HG03095 (cell line): ENCODE results near the gene KDM1A.

Experiments used
- ATAC-seq: cut with Tn5 transposase; IDR thresholded peaks from one replicate; pipeline ENCODE4 v1.9.1; 2021; ENCODE audit warnings: moderate library complexity; ENCODE audit not compliant: unreplicated experiment

KDM1A gene

DNA sequence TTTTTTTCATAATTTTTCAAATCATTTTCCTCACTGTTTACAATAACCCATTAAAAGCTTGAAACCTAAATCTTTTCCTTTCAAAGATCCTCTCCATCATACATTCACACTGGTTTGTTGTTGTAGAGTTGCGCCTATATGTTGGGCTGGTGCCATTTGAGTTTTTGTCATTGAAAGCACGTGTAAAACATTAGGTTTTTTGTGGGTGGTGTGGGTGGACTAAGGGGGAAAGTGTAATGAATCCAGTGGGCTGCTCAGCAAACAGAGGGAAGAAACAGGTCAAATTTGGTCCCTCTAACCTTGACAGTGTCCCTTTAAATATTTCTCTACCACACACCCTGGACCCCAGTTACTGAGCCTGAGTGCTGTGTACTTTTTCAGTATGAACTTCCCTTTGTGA is 46.8 kb downstream of the KDM1A start:
- no peak for ATAC-seq

DNA sequence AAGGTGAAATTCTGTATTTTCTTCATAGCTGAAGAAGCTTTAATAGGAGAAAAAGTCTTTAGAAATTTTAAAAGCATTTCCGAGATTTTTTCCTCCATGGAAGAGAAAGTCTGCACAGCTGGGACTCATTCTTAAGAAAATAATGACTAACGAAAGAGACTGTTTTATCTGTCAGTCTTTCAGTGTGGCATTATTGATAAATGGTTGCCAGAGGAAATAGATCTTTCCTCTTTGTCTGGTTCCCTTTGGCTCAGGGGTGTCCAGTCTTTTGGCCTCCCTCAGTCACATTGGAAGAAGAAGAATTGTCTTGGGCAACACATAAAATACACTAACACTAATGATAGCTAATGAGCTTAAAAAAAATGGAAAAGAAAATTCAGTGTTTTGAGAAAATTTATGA is 49.9 kb downstream of the KDM1A start:
- ATAC-seq: no peak

DNA sequence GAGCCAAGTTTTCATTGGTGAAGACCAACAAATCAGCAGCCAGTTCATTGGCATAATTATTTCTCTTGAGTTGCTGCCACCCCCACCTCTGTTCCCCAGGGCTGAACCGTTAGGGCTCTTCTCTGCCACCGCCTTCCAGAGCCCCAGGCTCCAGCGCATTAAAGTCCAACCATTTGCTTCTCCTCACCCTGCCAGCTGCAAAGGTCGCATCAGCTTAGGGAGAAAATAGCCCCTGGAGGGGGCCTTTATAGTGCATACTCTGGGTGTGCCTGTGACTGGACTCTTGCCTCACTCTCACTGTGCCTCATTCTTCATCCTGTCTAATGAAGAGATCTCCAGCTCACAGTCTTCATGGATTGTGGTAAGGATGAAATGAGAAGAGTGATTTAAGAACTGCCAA is 50.4 kb downstream of the KDM1A start:
- no peak for ATAC-seq

DNA sequence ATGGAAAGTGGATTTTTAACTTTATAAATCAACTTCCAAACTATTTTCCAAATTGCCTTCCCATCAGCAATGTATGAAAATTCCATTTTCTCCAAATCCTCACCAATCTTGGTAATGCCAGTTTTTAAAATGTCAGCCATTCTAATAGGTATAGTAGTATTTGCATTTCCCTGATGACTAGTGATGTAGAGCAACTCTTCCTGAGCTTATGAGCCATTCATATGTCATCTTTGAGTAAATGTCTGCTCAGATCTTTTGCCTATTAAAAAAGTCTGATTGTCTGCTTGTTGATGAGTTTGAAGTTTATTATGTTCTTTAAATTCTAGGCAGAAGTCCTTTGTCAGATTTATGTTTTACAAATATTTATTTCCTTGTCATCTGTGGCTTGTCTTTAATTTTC is 54.7 kb downstream of the KDM1A start:
- ATAC-seq: no peak

DNA sequence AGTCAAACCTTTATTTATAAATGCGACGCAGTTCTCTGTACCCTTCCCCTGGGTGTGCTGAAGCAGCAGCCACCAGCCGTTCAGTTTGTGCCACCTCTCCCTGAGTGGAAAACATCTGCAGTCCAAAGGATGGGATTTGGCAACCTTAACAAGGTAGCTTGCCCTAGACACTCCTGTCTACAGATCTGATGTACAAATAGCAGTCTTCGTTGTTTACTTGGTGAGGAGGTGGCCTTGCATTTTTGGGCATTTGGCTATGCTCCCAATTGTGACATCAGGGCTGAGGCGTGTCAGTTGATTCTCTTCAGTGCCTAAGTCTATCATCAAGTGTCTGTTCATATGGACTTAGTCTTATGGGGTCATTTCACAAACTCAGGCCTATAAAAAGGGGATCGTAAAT is 59.8 kb downstream of the KDM1A start:
- no peak for ATAC-seq

DNA sequence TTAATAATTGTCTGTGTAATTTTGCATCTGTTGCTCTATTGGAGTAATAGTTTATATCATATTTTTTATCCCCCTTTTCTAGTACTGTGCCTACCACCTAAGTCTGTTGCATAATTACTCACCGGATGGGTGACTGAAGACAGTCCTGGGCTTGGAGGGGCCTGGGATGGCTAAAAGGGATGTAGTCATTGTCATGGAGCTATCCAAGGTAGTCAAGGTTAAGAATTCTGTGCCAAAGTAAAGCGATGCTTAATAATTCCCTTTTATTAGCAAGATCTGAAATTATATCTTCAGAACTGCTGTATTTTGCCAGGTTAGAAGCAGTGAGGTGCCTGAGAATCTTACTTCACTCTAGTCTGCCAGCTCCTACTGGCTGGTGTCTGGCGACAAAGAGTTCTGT is 61.6 kb downstream of the KDM1A start:
- no peak for ATAC-seq

DNA sequence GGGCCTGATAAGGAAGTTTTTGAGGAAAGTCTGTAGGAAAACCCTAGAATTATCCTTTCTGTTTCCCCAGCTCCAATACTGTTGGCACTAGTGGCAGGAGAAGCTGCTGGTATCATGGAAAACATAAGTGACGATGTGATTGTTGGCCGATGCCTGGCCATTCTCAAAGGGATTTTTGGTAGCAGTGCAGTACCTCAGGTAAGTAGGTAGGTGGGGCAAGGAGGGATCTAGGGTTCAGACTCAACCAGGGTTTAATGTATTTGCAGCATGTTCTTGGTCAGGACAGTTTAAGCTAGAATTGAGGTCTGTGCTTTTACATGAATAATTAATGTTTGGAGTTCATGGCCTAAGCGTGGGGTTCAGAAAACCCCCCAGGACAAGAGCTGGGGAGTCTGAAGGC is 62.1 kb downstream of the KDM1A start:
- no peak for ATAC-seq

DNA sequence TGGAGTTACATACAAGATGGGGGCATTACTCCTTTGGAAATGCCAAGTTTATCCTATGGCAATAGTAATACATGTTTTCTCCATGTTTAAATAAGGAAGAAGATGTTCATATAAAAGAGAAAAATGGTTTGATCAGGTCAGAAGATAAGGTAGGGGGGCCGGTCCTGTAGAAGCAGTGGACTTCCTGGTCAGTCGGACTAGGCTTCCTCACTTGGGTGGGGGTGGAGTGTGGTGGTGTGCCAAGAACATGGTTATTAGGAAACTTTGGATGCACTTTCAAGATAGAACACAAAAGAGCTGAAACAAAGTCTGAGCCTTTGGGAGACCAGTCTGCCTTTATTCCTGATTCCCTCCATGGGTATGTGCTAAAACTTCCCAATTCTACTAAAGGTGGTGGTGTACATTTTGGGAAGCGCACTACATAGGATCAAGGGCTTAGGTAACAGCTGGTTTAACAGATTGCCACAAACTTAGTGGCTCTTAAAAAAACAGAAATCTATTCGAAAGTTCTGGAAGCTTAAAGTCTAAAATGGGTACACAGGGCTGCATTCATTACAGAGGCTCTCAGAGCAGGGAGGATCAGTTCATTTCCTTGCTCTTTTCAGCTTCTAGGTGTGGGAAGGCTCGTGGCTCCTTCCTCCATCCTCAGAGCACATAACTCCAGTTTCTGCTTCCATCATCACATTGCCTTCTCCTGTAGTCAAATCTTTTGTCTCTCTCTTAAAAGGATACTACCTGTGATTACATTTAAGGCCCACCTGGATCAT is 64.6 kb downstream of the KDM1A start:
- ATAC-seq: no peak

DNA sequence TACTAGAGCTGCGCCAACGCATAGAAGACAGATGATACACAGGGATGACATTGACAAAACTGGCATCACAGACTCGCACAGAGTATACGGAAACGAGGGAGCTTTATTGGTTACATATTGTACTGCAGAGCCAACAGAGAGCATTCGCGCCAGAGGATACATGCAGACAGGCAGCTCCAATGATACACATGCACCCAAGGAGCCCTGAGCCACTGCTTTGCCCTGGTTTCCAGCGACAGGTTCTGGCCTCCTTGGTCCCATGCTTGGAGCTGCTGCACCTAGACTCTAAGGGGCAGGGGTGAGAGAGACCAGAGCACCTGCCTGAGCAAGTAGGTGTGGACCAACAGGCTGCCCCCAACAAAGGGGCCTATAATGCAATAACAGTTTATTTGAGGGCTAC is 65.6 kb downstream of the KDM1A start:
- no peak for ATAC-seq

DNA sequence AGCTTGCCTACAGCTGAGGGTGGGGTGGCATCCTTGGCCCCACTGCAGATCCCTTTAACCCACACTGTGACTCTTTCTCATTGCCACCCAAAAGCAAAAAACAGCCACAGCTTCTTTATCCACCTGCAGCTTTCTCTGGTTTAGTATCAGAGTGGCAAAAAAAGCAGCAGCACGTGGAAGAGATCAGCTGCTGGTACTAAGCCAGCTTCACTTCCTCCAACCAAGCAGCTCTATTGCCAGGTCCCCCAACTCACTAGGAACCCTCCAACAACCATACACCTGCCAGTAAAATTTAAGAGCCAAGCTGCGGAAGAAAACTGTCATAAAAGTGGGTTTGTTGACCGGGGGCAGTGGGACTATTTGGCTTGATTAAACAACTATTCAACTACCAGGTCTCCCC is 66.4 kb downstream of the KDM1A start:
- no peak for ATAC-seq

DNA sequence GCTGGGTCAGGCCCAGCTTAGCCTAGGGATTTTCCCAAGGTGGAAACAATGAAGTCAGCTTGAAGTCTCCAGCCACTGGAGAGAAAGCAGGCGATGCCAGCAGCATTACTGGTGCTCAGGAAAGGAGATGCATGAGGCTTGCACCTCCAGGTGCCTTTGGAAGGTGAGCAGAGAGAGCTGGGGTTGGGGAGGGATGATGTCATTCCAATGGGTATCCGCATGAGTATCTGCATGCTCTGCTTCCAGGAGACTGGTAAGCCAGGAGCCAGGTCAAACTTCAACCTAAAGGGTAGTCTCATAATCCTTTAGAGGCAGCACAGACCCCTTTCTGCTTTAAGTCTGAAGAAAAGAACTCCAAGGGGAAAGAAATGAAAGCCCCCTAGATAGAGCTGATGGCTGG is 68.8 kb downstream of the KDM1A start:
- ATAC-seq: no peak

DNA sequence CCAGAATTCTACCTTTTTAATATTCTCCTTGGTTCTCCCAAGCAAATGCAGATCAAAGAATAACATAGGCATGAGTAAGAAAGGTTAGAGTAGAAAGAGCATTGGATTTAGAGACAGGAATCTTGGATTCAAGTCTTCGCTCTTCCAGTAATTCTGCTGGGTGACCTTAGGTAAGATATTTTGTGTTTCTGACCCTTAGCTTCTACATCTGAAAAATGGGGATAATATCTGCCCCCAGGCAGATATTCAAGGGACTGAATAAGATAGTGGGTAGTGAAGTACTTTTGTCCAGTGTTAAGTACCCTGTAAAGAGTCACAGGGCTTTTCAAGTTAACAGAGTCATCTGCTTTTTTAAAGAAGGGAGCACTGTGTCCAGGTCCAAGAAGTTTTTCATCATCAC is 70.8 kb downstream of the KDM1A start:
- ATAC-seq: no peak

DNA sequence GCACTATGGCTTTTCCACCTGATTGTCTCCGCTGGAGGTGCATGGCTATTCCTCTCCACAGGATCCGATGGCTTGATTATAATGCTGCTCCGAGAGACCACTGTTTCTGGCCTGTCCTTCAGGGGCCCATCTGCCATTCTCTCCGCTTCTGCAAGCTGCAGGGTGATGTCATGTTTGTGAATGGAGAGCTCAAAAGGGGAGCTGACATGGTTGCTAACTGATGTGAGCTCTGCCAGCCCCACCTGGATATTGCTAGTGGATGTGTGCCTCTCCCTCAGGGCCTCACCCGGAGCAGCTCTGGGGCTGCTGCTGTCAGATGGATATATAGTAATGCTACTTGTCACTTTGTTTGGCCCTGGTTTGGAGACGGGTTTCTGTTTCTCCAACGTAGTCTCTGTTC is 72.3 kb downstream of the KDM1A start:
- no peak for ATAC-seq

DNA sequence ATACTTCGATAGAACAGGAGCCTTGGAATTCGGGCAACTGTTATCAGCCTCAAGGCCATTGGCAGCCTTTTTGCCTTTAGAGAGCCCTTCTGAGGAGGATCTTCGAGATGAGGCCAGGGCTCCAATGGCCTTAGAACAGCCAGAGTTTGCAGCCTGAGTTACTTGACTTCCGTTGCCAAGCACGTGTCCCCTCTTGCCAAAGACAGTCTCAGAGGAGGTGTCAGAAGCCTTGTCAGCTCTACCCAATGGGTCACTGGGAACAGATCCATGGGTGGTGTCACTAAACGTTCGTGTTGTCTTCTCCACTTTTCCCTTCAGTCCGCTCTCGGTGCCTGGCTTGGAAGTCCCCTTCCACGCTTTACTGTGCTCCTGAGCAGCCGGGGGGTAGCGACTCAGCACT is 73.2 kb downstream of the KDM1A start:
- no peak for ATAC-seq

DNA sequence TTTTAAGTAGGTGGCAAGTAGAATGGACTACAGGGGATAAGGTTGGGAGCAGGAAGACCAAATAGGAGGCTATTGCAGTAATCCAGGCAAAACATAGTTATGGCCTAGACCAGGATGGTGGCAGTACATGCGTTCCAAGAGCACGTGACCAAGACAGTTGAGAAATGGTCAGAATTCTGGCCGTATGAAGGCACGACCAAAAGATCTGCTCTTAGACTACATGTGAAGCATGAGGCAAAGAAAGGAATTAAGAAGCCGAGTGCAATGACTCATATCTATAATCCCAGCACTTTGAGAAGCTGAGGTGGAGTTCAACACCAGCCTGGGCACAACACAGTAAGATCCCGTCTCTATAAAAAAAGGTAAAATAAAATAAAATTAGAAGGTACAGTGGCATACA is 78.0 kb downstream of the KDM1A start:
- ATAC-seq: no peak

DNA sequence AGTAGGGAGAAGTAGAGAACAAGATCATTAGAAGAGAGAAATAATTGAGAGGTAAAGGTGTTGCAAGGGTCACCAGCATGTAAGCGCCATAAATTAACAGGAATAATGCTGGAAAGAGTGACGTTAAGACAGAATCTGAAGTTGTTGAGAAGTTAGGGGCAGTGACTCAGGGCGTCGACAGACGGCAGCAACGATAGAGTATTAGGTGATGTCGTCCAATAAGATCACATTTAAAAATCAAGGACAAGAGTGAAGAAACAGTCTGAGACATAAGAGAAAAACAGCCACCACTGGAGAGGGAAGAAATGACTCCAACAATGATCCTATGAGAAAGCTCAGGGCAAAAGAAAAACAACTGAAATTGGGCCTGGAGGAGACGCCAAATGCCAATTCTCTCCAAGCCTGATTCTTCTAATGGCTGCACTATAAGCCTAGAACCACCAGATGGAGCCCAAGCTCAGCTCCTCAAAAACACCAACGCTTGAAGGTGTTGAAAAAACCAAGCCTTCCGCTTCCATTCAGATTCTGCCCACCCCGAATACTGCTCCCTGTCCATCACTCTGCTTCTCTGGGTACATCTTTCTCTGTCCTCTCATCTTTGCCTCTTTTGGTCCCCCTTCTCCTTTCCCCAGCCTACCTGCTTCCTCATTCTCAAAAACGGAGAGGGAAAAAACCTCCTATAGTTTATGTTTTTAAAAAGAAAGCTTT is 79.3 kb downstream of the KDM1A start:
- ATAC-seq: no peak

DNA sequence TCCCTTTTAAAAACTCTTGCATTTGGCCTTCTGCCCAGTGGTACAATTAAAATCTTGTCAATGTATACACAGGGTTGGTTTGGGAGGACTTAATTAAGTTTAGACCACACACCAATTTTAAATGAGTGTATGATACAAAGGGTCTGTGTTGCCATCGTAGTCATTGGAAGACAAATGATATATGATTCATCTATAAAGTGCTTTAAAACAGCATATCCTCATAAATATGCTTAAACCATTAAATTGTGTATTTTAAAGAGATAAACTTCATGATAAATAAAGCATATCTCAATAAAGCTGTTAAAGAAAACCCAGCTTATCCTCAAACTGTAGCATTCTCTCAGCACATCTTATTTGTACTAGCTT is 79.9 kb downstream of the KDM1A start:
- no peak for ATAC-seq

DNA sequence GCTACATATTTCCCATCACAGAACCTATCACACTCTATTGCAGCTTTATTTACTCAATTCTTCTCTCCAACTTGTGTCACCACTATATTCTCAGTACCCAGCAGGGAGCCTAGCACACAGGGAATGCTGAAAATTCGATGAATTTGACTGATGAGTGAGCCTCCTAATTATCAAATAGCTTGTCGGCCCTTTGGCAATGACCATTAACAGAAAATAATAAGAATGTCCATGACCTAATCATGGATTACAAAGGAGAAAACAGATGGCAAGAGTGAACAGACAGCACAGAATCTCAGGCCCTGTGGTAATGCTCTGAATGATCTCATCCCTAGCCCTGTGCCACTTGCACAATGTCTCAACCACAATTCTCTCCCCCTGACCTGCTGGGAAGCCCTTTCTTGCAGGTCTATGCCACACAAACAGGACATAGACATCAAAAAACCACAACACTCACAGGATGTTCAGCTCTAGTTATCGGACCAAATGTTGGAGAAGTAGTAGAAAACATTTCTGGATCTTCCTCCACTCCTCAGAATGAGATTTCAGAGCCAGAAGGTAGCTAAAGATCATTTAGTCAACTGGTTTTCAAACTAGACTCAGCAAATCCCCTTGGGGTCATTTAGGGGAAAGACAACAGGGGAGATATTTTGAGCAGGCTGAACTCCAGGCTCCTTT is 80.9 kb downstream of the KDM1A start:
- no peak for ATAC-seq

DNA sequence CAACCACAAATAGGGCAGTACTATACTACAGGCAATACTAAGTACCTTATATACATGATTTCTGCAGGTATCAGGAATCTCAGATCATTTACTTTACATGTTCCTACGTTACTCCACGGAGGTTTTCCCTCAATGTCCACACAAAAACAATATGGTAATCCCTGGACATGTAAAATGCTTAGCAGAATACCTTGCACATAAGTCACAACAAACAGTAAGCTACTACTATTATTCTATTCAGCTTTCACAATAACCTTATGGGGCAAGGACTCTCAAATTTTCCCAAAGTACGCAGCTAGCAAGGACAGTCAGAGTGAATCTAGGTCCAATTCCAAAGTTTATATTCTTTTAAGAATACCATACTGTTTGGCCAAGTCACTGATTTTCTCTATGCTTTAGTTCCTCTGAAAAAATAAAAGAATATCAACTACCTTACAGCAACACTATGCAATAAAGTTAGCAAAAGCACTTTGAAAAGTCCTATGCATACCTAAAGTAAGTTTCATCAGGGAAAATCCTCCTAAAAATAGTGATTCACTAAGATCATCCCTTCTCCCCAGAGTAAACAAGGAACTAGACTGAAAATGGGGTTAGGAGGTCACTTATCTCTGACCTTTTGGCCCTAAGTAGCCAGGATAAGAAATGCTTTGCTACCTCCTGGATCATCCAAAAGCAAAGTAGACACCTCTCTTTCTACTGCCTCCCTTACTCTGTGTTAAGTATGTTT is 82.0 kb downstream of the KDM1A start:
- no peak for ATAC-seq

DNA sequence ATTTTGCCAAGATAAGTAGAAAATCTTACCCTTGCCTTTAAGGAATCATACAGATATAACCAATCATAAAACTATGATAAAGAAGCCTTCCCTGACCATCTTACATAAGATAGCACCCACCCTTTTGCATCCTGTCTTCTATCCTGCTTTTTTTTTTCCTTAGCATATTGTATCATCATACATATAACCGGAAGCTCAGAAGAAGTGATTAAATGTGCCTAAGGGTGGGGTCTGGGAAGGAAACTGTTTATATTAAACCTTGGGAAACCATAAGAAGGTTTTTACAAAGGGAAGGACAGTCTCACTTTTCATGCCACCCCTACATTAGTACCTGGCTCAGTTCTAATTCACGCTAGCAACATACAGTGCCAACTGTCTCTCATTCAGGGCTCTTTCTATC is 82.6 kb downstream of the KDM1A start:
- no peak for ATAC-seq

DNA sequence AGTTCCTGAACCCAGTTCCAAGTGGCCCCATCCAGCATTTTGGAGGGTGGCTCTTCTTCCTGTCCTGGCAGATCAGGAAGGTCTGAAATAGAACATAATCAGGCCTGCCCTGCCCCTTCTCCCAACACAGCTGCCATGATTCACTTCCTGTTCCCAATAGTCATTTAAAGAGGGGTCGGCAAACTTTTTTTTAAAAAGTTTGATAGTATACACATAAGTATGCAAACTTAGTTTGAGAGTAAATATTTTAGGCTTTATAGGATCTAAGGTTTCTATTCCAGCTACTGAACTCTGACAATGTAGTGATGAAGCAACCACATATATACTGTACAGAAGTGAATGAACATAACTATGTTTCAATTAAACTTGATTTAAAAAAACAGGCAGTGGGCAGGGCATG is 83.0 kb downstream of the KDM1A start:
- ATAC-seq: no peak
